Measurements from ENCODE around the gene CCDC183. TPM values are rescaled to one million over a fixed set of nuclear protein-coding genes. Genes with fewer than 3 reads are reported as not detected.

CCDC183 gene
- total and polyA plus RNA-seq, 4 donors, result 0.38 to 4.6 (median 2.2) TPM

DNA sequence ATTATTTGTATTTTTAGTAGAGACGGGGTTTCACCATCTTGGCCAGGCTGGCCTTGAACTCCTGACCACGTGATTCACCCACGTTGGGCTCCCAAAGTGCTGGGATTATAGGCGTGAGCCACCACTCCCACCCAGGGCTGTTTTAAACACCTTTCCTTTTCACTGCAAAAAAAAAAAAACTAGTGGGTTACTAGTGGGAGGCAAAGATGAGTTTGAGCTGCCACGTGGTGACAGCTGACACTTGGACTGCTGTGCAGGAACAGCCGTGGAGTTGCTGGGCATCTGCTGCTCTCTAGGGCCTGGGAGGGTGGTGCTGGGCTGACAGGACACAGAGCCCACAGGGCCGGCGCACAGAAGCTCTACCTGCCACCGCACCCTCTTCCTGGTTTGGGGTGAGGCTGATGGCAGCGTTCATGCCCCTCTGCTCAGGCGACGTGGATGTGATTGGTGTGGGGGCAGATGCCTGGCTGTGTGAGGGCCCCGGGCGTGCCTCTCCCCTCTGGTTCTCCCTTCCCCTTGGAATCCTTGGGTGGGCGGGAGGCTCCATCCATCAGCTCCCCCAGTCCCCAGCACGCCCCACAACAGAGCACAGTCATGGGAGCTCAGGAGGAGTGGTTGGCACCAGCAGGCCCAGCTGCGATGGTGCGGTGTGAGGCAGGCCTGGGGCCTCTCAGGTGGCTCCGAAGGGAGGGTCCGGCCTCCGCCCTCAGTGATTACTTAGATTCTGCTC lies 28.5 kb downstream of the CCDC183 start:
- Histone ChIP-seq H3K9me3 (ENCODE audit: control insufficient read depth in 4 of 4, insufficient read depth in 3 of 4, low read length in 3 of 4) (no peaks in the 10 kb centered on the region), H3K36me3 (ENCODE audit: control insufficient read depth in 4 of 4, insufficient read depth in 4 of 4, low read length in 4 of 4) (peaks cover 0 to 55% (median 16%) of the 10 kb centered on the region in 4 donors), H3K27ac (ENCODE audit: low read depth in 1 of 2, low read length in 1 of 2) (no peak overlapping the region), H3K4me1 (ENCODE audit: control insufficient read depth in 5 of 5, insufficient read depth in 5 of 5, low read length in 5 of 5) (peaks cover 0 to 11% (median 4%) of the 10 kb centered on the region in 5 donors), H3K4me3 (no peak overlapping the region), H3K27me3 (ENCODE audit: control insufficient read depth in 3 of 3, insufficient read depth in 3 of 3, low read length in 2 of 3) (no peaks in the 10 kb centered on the region), H3K9ac (ENCODE audit: insufficient read depth in 1 of 2, low read length in 2 of 2) (no peak overlapping the region)
- TF ChIP-seq, protein P1, sequence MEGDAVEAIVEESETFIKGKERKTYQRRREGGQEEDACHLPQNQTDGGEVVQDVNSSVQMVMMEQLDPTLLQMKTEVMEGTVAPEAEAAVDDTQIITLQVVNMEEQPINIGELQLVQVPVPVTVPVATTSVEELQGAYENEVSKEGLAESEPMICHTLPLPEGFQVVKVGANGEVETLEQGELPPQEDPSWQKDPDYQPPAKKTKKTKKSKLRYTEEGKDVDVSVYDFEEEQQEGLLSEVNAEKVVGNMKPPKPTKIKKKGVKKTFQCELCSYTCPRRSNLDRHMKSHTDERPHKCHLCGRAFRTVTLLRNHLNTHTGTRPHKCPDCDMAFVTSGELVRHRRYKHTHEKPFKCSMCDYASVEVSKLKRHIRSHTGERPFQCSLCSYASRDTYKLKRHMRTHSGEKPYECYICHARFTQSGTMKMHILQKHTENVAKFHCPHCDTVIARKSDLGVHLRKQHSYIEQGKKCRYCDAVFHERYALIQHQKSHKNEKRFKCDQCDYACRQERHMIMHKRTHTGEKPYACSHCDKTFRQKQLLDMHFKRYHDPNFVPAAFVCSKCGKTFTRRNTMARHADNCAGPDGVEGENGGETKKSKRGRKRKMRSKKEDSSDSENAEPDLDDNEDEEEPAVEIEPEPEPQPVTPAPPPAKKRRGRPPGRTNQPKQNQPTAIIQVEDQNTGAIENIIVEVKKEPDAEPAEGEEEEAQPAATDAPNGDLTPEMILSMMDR (IDR thresholded peaks at IDR 0.05; ENCODE audit: control extremely low read depth, extremely low read depth), result no peak
- DNase-seq (no peak), ATAC-seq (ENCODE audit: insufficient read depth, low FRiP score) (no peak)
- WGBS, 2 donors, result 93 to 96% methylated on average over 21 of the region's 21 CpGs

DNA sequence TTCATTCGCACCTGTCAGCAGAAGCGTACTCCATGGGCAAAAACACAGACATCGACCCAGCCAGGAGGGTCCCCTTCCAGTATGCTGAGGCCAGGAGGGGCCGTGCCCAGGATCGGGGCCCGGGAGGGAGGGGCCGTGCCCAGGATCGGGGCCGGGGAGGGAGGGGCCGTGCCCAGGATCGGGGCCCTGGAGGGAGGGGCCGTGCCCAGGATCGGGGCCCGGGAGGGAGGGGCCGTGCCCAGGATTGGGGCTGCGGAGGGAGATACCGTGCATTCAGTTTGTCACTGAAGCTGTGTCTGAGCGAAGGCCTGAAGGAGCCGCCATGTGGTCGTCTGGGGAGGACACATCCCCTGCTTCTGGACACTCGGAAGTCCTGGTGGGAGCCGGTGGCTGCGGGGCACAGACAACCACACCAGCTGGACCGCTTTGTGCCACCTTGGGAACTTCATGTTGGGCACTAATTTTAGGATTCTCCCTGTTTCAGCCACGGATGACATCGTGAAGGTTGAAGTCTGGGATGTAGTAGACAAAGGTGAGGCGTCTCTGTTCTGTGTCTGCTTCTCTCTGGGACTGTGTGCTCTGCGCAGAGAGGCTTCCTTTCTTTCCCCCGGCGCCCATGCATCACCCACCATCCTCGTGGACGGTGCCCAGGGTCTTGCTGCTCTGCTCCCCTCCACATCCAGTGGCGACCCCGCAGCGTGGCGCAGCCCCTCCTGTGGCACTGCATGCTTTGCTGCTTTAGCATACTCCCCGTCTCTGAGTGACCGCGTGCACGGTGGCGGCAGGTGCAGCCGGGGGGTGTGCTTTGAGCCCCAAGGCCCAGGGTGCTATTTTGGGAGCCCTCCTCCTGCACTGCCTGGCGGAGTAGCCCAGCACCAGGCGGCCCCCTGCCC lies 29.4 kb downstream of the CCDC183 start:
- WGBS, 2 donors, result 94 to 95% methylated on average over 44 of the region's 44 CpGs
- Histone ChIP-seq H3K9me3 (ENCODE audit: control insufficient read depth in 4 of 4, insufficient read depth in 3 of 4, low read length in 3 of 4) (no peaks in the 10 kb centered on the region), H3K36me3 (ENCODE audit: control insufficient read depth in 4 of 4, insufficient read depth in 4 of 4, low read length in 4 of 4) (peaks cover 0 to 64% (median 19%) of the 10 kb centered on the region in 4 donors), H3K27ac (ENCODE audit: low read depth in 1 of 2, low read length in 1 of 2) (no peak overlapping the region), H3K27me3 (ENCODE audit: control insufficient read depth in 3 of 3, insufficient read depth in 3 of 3, low read length in 2 of 3) (no peaks in the 10 kb centered on the region), H3K4me1 (ENCODE audit: control insufficient read depth in 5 of 5, insufficient read depth in 5 of 5, low read length in 5 of 5) (peaks cover 0 to 11% (median 4%) of the 10 kb centered on the region in 5 donors), H3K4me3 (no peak overlapping the region), H3K9ac (ENCODE audit: insufficient read depth in 1 of 2, low read length in 2 of 2) (no peak overlapping the region)
- ATAC-seq (ENCODE audit: insufficient read depth, low FRiP score) (no peak), DNase-seq (no peak)
- TF ChIP-seq, protein P1 (IDR thresholded peaks at IDR 0.05; ENCODE audit: control extremely low read depth, extremely low read depth), result no peak

GRCh38 chr9:136826188-136826541 lies 30.0 kb downstream of the CCDC183 start:
- peaks cover 0 to 7% (median 0%) of the 10 kb centered on the region in 5 donors for H3K4me1 ChIP-seq (ENCODE audit: control insufficient read depth in 5 of 5, insufficient read depth in 5 of 5, low read length in 5 of 5)
- no peak overlapping the region for H3K4me3 ChIP-seq
- TF ChIP-seq, protein P1 (IDR thresholded peaks at IDR 0.05; ENCODE audit: control extremely low read depth, extremely low read depth), result no peak
- H3K9me3 ChIP-seq (ENCODE audit: control insufficient read depth in 4 of 4, insufficient read depth in 3 of 4, low read length in 3 of 4), result no peaks in the 10 kb centered on the region
- no peak overlapping the region for H3K27ac ChIP-seq (ENCODE audit: low read depth in 1 of 2, low read length in 1 of 2)
- no peak for DNase-seq
- peaks cover 0 to 69% (median 19%) of the 10 kb centered on the region in 4 donors for H3K36me3 ChIP-seq (ENCODE audit: control insufficient read depth in 4 of 4, insufficient read depth in 4 of 4, low read length in 4 of 4)
- H3K9ac ChIP-seq (ENCODE audit: insufficient read depth in 1 of 2, low read length in 2 of 2), result no peak overlapping the region
- whole genome bisulfite sequencing, 2 donors, result 91 to 93% methylated on average over 17 of the region's 17 CpGs
- H3K27me3 ChIP-seq (ENCODE audit: control insufficient read depth in 3 of 3, insufficient read depth in 3 of 3, low read length in 2 of 3), result no peaks in the 10 kb centered on the region
- no peak for ATAC-seq (ENCODE audit: insufficient read depth, low FRiP score)

All from lung (tissue), 12 donors.